Activated naive CD4-positive, alpha-beta T cell treated with Interleukin-2 at 50 U/mL for 16 hours (primary cell): ENCODE results near the gene ATP13A5.

Source experiments
- DNase-seq: peaks from one replicate; pipeline ENCODE4 v3.0.0-alpha.2; 2020

The ATP13A5 gene

GRCh38 chr3:193250492-193250891 is 128.1 kb downstream of the ATP13A5 start:
- no peak for DNase-seq

- DNase-seq = no peak
These were observed 129.6 kb downstream of the ATP13A5 start for GRCh38 chr3:193248848-193249468.

GRCh38 chr3:193243571-193243970 is 135.0 kb downstream of the ATP13A5 start:
- DNase-seq = no peak

- no peak for DNase-seq
These were observed 136.8 kb downstream of the ATP13A5 start for GRCh38 chr3:193241716-193242115.

GRCh38 chr3:193240850-193241706 is 137.5 kb downstream of the ATP13A5 start, which contains the start of gene PLAAT1:
PLAAT1 (plus strand) TSS chr3:193241222; CDS start chr3:193255651, 14,429 bp downstream.
- no peak for DNase-seq

- DNase-seq = no peak
These were observed 138.1 kb downstream of the ATP13A5 start for GRCh38 chr3:193240436-193240849.

- DNase-seq = no peak
These were observed 141.5 kb downstream of the ATP13A5 start for GRCh38 chr3:193237030-193237429.

GRCh38 chr3:193236599-193236998 is 142.0 kb downstream of the ATP13A5 start:
- no peak for DNase-seq

- DNase-seq = no peak
These were observed 147.4 kb downstream of the ATP13A5 start for GRCh38 chr3:193231201-193231600.

- DNase-seq = no peak
These were observed 147.9 kb downstream of the ATP13A5 start for GRCh38 chr3:193230610-193231009.

GRCh38 chr3:193229851-193230420 is 148.6 kb downstream of the ATP13A5 start:
- no peak for DNase-seq

GRCh38 chr3:193228206-193228605 is 150.3 kb downstream of the ATP13A5 start:
- no peak for DNase-seq

- no peak for DNase-seq
These were observed 153.0 kb downstream of the ATP13A5 start for GRCh38 chr3:193225302-193226125.
